GM04503 (cell line): Measurements from ENCODE around the gene ANO10.
A peak's percentile ranks its signal among the peaks of the same experiment; 100 is the strongest.
"Not testable (repeated sequence)": the region's sequence is repeated elsewhere in the genome, so short reads cannot be mapped to it uniquely, and the experiment has no call there.

ENCODE experiments used
- DNase-seq: peaks from one replicate; pipeline ENCODE4 v3.0.0-alpha.2; 2012; ENCODE audit warnings: low read depth

Gene ANO10, protein sequence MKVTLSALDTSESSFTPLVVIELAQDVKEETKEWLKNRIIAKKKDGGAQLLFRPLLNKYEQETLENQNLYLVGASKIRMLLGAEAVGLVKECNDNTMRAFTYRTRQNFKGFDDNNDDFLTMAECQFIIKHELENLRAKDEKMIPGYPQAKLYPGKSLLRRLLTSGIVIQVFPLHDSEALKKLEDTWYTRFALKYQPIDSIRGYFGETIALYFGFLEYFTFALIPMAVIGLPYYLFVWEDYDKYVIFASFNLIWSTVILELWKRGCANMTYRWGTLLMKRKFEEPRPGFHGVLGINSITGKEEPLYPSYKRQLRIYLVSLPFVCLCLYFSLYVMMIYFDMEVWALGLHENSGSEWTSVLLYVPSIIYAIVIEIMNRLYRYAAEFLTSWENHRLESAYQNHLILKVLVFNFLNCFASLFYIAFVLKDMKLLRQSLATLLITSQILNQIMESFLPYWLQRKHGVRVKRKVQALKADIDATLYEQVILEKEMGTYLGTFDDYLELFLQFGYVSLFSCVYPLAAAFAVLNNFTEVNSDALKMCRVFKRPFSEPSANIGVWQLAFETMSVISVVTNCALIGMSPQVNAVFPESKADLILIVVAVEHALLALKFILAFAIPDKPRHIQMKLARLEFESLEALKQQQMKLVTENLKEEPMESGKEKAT

DNA sequence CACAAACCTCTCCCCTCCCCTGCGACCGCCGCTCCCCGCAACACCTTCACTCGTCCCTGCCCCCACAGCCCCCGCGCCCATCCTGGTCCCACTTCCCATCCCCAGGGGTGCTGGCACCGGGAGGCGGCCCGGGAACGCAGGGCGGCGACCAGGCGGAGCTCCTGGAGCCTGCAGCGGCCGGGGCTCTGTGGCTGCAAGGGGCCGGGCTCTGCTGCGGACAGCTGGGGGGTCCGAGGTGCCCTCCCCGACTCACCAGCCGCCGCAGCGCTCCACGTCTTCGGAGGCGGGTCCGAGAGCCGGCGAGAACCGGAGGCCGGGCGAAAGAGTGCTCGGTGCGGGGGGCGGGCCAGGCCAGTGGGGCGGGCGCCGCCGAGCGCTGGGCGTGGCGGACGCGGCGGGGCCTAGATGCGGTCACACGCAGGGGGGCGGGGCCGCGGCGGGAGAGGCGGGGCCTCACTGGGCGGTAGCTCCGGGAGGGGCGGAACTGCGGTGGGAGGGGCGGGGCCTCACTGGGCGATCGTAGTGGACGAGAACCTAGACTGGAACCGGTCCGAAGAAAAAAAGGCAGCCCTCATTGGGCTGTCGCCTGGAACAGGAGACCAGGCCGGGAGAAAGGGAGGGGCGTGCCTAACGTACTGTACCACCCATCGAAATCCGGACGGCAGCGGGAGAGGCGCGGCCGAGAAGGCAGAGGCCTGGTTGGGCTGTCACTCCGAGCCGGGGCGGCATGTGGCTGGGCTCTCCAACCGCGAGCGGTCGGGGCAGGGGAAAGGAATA lies at the start of gene ANO10:
TSS of gene ANO10 (minus strand) at position 356 of the 777 bp plus-strand sequence. CDS start 16,159 bp downstream, outside the sequence.
- DNase-seq, result peak; percentile 95

DNA sequence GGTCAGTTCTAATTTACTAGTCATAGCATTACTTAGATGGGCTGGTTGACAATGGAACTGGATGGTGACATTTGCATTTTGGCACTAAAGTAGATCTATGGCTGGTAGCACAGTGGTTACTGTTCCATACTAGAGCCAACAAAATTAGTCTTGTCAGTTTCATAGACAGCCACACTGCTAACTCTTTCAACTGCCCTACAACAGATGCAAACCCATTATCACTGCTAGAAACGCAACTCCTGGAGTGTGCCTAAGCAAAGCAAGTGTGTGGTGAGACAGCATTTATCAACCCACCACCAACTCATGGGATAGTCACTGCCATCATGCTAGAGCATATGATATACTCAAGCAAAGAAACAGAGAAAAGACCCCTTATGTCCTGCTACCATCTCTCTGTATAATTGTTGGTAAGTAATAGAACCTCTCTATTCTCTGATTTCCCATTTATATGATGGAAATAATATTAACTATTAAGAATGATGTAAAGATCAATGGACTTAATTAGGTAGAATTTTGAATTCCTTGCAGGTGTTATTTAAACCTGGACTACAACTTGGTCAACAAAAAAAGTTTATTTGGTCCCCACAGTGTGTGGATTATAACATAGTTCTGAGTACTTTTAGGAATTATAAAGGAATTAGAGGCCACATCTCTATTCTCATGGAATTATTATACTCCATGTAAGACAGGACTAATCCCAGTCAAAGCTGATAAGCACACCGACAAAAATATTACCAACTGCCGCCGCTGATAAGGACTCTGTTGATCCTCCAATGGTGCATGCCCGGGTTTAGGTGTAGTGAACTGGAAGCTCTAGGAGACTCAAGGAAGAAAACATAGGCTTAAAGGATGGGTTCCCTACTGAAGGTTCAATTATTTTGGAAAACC lies 49.1 kb upstream of the ANO10 start:
- DNase-seq, result no peak

DNA sequence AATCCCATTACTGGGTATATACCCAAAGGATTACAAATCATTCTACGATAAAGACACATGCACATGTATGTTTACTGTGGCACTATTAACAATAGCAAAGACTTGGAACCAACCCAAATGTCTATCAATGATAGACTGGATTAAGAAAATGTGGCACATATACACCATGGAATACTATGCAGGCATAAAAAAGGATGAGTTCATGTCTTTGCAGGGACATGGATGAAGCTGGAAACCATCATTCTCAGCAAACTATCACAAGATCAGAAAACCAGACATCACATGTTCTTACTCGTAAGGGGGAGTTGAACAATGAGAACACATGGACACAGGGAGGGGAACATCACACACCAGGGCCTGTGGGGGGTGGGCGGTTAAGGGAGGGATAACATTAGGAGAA lies 43.2 kb upstream of the ANO10 start:
- not testable (repeated sequence) for DNase-seq

DNA sequence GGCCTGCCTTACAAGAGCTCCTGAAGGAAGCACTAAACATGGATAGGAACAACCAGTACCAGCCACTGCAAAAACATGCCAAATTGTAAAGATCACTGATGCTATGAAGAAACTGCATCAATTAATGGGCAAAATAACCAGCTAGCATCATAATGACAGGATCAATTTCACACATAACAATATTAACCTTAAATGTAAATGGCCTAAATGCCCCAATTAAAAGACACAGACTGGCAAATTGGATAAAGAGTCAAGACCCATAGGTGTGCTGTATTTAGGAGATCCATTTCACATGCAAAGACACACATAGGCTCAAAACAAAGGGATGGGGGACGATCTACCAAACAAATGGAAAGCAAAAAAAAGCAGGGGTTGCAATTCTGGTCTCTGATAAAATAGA lies 39.6 kb upstream of the ANO10 start:
- DNase-seq, result not testable (repeated sequence)

DNA sequence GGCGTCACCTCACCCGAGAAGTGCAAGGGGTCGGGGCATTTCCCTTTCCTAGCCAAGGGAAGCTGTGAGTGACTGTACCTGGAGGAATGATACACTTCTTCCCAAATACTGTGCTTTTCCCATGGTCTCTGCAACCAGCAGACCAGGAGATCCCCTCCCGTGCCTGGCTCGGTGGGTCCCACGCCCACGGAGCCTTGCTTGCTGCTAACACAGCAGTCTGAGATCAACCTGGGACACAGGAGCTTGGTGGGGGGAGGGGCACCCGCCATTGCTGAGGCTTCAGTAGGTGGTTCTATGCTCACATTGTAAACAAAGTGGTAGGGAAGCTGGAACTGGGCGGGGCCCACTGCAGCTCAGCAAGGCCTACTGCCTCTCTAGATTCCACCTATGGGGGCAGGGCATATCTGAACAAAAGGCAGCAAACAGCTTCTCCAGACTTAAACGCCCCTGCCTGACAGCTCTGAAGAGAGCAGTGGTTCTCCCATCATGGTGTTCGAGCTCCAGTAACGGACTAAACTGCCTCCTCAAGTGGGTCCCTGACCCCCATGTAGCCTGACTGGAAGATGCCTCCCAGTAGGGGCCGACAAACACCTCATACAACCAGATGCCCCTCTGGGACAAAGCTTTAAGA lies 37.6 kb upstream of the ANO10 start:
- DNase-seq, result no peak

DNA sequence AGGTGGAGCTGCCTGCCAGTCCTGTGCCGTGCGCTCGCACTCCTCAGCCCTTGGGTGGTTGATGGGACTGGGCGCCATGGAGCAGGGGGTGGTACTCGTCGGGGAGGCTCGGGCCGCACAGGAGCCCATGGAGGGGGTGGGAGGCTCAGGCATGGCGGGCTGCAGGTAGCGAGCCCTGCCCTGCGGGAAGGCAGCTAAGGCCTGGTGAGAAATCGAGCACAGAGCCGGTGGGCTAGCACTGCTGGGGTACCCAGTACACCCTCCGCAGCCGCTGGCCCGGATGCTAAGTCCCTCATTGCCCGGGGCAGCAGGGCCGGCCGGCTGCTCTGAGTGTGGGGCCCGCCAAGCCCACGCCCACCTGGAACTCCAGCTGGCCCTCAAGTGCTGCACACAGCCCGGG lies 34.6 kb upstream of the ANO10 start:
- DNase-seq, result not testable (repeated sequence)

DNA sequence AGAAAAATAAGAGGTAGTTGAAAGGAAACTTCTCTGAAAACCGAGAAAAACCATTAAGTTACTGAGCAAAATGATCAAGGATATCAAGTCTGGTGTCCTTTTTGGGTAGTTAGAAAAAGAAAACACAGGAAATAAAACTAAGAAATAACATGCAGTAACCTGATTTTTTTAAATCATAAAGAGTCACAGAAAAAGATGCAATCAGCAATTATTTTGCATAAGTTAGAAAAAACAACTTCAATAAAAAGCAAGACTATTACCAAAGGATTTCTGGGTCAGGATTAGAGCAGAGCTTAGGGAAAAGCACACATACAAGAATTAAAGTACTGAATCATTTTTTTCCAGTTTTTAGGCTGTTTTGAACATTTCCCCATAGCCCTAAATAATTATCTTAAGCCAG lies 28.5 kb upstream of the ANO10 start:
- no peak for DNase-seq

DNA sequence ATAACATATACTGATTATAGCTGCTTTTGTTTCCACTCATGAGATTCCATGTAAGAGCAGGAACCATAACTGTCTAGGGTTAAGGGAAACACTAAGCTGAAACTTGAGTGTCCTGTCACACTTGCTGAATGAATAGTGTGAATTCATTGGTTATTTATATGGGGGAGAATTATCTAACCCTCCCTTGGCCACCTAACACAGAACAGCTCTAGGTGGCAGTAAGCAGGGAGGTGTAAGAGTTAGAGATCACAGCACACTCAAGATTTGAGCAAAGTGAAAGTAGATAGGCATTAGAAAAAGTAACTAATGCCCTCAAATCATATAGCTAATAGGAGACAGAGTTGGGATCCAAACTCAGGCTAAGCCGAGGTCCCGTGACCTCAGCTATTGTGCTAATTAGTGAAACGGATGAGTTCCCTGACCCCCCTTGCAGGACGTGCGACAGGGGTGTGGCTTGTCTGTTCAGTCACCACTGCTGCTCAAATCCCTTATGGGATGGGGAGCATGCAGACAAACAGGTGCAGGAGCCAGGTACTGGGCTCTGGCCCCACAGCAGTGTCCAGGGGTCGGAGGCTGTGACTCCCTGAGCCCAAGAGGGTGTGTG lies 27.7 kb upstream of the ANO10 start:
- DNase-seq, result no peak

DNA sequence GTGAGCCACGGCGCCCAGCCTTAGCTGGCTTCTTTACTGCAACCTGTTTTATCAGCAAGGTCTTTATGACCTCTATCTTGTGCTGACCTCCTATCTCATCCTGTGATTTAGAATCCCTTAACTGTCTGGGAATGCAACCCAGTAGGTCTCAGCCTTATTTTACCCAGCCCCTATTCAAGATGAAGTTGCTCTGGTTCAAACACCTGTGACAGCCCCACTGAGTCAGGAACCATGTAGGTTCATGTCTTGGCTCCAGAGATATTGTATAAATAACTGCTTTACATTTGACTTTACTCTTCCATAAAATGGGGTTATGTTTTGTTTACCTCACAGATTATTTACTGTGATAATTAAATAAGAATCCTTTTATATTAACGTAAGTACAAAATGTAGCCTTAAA lies 27.1 kb upstream of the ANO10 start:
- DNase-seq, result no peak

DNA sequence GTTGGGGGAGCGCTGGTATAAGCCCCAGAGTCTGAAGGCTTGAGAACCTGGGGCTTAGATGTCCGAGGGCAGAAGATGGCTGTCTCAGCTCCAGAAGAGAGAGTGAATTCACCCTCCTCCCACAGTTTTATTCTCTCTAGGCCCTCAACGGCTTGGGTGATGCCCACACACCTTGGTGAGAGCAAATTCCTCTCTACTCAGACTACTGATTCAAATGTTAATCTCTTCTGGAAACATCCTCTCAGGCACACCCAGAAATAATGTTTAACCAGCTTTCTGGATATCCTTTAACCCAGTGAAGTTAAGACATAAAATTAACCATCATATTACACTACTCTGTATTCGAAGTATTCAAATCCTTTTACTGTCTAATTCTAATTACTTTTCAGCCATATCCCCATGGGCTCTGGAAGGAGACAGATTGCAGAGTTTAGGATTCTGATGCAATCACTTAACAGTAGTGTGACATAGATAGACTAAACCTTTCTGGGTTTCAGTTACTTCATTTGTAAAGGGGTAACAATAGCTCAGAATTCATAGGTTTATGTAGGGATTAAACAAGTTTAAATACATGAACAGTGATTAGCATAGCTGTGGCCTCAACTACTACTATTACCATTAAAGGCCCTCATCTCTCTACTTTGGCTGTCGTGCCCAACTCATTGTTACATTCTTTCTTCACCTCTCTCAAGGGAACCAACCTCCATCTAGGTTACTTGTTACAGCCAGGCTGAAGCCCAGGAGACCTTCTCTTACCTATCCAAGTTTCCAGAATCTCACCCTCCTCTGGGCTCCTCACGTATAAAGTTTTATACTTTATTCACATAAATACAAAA lies 25.7 kb upstream of the ANO10 start:
- DNase-seq, result no peak

DNA sequence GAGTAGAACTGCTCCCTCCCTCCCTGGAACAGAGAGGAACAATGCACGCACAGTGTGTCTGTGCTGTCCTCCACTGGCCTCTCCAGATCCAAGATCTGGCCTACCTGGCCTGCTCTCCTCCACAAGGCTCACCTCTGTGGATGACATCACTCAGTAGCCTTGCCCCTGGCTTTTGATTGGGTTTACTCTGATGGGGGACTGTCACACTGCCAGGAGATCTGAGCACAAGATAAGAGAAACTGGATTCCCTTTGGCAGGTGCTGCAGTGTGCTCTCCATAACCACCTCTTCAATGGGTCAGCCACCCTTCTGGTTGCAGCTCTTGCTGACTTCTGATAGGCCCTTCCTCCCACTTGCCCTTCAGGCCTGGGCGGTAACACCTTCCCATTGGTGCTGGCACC lies 22.6 kb upstream of the ANO10 start:
- no peak for DNase-seq

DNA sequence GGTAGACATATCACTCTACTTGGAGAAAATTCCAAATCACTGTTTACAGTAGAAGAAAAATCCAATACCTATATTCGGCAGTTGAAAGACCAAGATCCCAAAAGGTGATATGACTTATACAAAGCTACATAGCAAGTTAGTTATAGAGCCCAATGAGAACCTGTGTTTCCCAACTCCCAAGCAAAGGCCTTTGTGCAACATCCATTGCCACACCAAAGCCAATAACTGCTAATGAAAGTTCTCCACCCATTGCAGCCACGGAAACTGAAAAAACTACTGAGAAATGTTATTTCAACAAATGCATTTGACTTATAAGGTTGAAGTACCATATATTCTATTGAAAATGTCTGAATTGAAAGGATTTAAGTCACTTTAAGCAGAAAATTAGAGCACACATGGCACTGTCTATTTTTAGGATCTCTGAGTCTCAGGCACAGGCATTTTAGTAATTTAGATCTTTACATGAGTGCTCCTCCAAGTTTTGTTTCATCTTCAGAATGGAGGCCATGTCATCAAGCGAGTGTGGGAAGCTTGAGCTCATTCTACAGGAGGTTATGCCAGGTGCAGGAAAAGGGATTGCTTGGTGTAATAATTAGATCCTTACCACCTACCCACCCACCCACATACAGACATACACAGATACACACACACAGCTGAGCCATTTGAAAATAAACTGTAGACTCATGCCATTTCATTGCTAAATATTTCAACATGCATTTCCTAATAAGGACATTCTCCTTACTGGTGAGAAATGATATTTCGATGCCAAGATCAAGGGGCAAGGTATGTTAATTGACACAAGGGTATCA lies 19.7 kb upstream of the ANO10 start:
- no peak for DNase-seq

DNA sequence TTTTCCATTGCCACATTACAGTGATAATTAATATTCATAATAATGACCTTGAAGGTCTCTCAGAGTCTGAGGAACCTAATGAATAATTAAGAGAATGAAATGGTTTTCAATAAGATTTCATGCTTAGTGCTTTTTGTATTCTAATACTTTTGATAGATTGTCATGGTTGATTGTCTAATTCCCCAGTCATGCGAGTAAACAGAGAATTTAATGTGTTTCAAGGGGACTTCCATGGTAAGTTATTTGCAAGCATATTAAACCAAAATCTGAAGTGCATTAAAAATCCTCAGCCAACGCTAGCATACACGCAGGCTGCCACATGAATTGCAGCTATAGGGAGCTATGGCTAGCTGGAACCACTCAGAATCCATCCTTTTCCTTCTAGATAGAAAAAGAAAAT lies 18.9 kb upstream of the ANO10 start:
- no peak for DNase-seq

DNA sequence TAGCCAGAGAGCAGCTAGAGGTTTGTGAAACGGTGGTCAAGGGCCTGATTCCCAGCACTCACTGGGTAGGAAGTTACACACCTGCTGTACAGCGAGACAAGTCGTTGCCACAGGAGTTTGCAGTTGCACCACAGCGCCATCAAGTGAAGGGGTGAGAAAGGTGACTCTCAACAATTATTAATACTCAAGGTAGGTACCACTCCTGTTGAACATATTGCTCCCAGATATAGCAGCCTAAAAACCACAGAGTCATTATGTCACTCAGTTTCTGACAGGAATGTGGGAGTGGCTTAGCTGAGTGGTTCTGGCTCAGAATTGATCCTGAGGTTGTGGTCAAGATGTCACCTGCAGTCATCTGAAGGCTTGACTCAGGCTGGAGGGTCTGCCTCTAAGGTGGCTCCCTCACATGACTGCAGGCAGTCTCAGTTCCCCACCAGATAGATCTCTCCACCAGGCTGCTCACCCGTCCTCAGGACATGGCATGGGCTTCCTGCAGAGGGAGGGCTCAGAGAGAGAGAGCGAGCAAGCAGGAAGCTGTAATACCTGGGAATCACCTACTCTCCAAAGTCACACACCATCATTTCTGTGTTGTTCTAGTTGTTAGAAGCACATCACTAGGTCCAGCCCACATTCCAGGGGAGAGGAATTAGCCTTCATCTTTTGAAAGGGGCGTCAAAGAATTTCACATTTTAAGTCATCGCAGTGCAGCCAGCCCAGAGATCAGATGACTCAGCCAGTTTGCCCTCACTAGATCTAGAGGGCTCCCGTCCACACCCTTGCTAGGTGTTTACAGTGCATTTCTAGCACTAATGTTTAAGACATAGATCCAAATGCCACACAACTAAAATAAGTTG lies 17.0 kb upstream of the ANO10 start:
- DNase-seq, result no peak

DNA sequence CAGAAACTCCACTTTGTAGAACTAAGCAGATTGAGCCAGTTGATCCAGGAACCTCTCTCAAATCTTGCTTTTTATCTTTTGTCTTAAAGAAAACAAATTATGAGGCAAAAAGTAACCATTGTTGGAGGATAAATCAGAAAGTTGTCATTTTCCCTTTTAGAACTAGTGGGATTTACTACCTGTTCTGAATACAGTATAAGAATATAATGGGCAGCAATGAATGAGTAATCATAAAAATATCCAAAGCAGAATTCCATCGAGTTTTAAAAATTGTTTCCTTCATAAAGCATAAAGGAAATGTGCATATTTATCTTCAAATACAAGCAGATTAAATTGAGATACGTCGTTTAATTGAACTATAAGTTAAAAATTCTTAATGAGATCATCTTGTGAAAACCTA lies 15.9 kb upstream of the ANO10 start:
- no peak for DNase-seq

DNA sequence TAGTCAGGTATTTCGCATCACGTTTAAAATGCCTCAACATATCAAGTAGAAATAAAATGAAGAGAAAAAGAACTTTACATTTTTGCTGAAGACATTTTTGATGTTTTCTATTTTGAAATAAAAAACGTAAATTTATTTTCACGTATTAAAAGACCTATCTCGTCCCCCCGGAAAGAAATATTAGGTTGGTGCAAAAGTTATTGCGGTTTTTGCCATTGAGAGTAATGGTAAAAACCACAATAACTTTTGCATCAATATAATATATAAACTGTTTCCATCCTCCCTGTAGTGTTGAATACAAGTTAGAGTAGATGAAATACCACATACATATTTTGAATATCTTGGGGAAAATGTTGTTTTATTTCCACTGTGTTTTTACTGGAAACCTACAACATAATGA lies 11.2 kb upstream of the ANO10 start:
- no peak for DNase-seq

DNA sequence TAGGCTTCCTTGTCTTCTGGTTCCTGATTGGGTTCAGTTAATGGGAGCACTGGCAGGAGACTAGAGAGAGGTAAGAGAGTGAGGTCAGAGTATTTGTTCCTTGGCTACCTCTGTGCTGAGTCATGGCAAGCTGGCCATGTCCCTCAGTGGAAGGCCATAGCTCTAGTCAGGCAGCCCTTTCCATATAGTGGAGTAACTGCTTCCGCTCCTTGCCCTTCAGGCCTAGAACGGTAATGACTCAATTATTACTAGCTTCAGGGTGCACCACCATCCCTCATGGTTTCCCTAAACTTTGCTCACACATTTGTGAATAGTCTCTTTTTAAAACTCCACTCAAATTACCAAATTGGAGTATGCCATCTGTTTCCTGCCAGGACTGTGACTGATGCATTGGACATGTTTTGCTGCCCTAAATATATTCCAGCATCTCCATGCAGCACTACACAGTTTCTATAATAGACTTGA lies 10.5 kb upstream of the ANO10 start:
- DNase-seq, result peak; percentile 70

DNA sequence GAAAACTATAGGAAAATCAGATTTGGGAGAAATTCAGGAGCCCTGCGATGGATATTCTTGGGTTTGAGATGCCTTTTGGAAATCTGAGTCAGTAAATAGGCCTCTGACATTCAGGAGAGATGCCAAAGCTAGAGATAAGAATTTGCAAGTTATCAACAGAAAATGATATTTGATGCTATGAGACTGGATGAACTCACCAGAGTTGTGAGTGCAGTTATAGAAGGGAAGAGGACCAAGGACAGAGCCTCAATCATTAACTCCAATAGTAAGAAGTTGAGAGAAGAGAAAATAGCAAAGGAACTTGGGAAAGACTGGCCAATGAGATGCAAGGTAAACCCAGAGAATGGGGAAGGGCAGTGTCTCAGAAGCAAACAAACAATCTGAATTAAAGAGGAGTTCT lies 7.9 kb upstream of the ANO10 start:
- no peak for DNase-seq
